ENCODE results near the gene C10orf90. TPM values are rescaled to one million over a fixed set of nuclear protein-coding genes. Genes with fewer than 3 reads are reported as not detected.

Gene C10orf90, protein sequence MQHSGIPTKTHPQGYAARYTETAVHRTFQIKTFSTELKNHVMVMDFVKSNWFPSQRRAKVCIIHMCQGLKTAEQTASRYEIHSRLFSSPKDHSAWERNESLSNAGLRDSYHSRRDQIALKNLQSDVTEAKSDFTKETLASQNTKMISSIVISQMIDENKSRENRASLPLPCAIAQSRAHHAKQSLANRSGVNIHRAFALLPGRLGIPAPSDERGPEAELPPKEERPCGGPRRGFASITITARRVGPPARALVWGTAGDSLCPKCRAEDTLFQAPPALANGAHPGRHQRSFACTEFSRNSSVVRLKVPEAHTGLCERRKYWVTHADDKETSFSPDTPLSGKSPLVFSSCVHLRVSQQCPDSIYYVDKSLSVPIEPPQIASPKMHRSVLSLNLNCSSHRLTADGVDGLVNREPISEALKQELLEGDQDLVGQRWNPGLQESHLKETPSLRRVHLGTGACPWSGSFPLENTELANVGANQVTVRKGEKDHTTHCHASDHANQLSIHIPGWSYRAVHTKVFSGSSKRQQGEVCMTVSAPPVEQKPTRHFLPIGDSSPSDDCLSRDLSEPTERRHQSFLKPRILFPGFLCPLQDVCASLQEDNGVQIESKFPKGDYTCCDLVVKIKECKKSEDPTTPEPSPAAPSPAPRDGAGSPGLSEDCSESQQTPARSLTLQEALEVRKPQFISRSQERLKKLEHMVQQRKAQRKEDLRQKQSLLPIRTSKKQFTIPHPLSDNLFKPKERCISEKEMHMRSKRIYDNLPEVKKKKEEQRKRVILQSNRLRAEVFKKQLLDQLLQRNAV
- total RNA-seq (2014; rRNA removed; shearing (Covaris generic); ENCODE audit: low replicate concordance) = not detected in 2 replicates

DNA sequence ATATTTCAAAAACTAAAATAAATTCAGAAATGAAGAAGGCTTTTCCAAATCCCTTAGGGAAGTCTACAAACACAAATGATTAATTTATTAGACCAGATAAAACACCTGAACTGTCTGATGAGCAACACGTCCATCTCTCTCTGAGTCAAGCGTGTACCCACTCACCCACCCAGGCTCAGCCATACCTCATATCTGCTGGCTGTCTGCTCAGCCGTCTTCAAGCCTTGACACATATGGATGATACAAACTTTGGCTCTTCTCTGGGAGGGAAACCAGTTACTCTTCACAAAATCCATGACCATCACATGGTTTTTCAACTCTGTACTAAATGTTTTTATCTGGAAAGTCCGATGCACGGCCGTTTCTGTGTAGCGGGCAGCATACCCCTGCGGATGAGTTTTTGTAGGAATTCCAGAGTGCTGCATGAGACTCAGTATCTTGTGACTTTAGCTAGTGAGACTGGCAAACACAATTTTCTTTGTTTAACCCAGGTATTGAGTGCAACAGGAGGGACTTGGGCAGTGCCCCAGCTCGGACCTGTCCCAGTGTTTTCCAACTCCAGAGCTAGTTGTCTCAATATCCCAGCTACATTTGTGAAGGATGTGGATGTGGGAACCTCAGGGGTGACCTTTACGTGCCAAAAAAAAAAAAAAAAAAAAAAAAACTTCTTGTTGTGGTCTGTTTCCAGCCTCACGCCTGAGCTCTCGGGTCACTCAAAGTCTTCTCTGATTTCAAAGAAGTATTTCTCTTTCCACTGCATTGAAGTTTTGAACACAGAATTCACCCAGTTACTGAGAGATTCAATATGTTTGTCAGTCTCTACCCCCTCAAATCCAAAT lies at the start of gene C10orf90:
Gene C10orf90, minus strand, starts transcription at position 638 of the 839 bp plus-strand sequence. Its CDS starts 213 bp downstream, at position 425.
- Histone ChIP-seq H3K9me3 (no peaks in the 10 kb centered on the region), H3K36me3 (no peaks in the 10 kb centered on the region), H3K4me3 (no peak within 1 kb of the TSS), H3K27me3 (no peaks in the 10 kb centered on the region)
- no peak for DNase-seq

DNA sequence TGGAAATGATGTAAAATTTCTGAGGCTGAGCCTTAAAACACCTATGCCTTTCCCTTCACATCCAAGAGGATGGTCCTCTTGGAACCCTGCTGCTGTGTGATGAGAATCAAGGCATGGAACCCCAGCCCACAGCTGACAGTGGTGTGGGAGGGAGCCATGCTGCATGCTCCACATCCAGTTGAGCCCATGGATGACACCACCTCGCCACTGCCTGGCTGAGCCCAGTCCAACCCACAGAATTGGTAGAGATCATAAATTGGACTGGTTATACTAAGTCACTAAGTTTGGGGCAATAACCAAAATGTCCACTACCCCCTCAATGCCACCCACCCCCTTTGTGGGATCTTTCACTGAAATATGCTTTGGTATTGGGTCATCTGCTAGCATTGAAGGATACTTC lies 45.9 kb upstream of the C10orf90 start:
- H3K4me3 ChIP-seq = no peak overlapping the region
- DNase-seq = no peak
- no peaks in the 10 kb centered on the region for H3K36me3 ChIP-seq
- H3K27me3 ChIP-seq = peaks cover 8% of the 10 kb centered on the region
- H3K9me3 ChIP-seq = no peaks in the 10 kb centered on the region

DNA sequence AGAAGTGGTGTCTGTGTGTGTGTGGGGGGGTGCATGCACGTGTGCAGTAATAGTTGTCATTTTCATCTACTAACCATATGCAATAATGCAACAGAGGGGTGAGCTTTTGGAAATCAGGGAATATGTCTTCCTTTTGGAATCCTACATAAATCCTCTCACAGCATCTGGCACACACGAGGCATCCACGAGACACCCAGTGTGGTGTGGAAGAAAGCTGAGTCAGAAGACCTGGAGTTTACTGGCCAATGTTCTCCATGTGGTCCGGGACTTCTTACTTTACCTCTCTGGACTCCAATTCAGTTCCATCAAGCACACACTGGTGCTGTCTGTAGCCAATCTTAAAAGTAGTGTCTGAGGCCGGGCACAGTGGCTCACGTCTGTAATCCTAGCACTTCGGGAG lies 43.1 kb upstream of the C10orf90 start:
- DNase-seq = no peak
- H3K9me3 ChIP-seq = no peaks in the 10 kb centered on the region
- H3K27me3 ChIP-seq = peaks cover 2% of the 10 kb centered on the region; the same call in 1 of the 2 replicates

DNA sequence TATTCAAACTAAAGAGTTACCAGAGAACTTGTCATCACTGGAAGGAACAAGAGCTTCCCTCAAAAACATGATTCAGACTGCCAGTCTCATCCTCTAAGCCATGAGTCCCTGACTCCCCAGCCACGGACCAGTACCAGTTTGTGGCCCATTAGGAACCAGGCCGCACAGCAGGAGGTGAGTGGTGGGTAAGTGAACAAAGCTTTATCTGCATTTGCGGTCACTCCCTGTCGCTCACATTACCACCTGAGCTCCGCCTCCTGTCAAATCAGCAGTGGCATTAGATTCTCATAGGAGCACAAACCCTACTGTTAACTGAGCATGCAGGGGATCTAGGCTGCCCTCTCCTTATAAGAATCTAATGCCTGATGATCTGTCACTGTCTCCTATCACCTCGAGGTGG lies 42.2 kb upstream of the C10orf90 start:
- no peak for DNase-seq
- peaks cover 2% of the 10 kb centered on the region; the same call in 1 of the 2 replicates for H3K27me3 ChIP-seq

More for the DNA sequence above, 43.1 kb upstream of the C10orf90 start:
- H3K4me3 ChIP-seq = no peak overlapping the region
- no peaks in the 10 kb centered on the region for H3K36me3 ChIP-seq

DNA sequence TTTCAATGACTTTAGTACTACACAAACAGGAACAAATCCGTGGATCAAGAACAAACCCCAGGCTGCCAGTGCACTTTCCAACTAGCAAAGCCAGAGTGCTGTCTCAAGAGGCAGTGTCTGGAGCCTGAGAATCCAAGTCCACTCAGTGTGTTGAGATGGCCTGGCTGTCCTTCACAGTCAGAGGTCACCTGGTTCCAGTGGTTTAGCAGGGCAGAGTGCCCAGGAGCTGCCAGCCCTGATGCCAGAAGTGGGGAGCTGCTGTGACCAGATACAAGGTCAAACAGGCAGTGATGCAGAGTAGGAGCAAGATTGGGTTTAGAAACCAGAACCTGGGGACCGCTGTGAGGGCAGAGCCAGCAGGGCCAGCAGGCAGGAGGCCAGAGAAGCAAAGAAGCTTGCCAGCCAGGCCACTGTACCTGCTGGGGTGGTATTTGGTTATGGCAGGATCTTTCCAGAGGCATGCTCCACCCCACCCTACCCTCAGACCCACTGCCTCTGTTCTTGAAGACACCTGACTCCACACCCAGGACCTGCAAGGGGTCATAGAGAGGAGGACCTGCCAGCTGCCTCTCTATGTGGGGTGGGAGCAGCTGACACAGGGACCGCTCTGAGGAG lies 35.6 kb upstream of the C10orf90 start:
- Histone ChIP-seq H3K9me3 (no peaks in the 10 kb centered on the region), H3K36me3 (no peaks in the 10 kb centered on the region), H3K4me3 (no peak overlapping the region), H3K27me3 (no peaks in the 10 kb centered on the region)
- no peak for DNase-seq

More for the DNA sequence above, 42.2 kb upstream of the C10orf90 start:
- H3K36me3 ChIP-seq = no peaks in the 10 kb centered on the region
- H3K9me3 ChIP-seq = no peaks in the 10 kb centered on the region
- no peak overlapping the region for H3K4me3 ChIP-seq

DNA sequence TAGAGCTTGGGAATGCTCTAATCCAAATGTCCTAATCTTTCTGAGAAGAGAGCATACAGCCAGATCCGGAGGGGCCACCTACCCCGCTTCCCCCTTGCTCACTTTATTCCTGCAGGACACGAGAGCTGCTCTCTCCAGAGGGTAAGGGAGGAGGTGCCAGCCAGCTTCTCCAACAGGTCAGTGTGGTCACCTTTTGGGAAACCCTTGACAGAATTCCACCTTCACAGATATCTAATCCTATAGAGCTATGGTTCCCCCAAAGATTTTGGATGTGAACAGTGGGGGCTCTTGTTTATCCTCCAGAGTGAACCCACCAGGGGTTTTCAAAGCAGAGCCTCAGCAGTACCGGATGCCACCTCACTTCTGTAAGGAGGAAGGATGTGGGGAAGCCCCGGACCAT lies 34.6 kb upstream of the C10orf90 start:
- Histone ChIP-seq H3K4me3 (no peak overlapping the region), H3K9me3 (no peaks in the 10 kb centered on the region), H3K36me3 (no peaks in the 10 kb centered on the region), H3K27me3 (no peaks in the 10 kb centered on the region)
- no peak for DNase-seq

DNA sequence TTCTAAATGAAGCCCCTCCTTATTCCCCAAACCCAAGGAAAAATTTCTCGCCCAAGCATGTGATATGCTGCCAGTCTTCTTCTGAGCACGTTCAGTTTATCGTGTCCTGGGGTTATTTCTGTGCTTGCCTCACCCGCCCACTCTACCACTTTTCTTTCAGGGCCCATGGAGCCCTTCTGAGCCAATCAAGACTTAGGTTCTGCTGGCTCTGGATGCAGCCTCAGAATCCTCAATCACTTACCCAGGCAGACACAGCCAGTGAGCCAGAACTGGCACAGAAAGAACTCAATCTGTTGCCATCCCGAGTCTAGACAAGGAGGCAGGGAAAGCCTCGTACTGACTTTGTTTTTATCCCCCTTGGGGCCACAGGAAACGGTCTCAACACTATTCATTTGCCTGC lies 34.2 kb upstream of the C10orf90 start:
- Histone ChIP-seq H3K9me3 (no peaks in the 10 kb centered on the region), H3K4me3 (no peak overlapping the region), H3K36me3 (no peaks in the 10 kb centered on the region), H3K27me3 (no peaks in the 10 kb centered on the region)
- DNase-seq = no peak

DNA sequence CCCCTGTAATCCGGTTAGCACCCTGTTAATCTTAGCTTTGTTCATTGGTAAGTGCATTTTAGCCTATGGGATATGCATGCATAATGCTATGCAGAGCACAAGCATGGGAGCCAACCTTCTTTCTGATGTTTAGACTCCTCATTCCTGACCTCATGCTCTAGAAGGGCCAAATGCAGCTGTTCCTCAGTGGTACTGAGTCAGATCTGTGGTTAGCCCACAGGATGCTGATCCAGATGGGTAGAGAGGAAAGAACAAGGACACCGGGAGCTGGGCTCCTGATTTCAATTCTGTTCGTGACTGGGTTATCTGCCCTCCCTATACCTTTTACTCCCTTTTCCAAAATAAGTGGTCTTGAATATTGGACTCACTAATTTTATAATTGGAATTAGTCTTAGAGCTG lies 31.7 kb upstream of the C10orf90 start:
- Histone ChIP-seq H3K27me3 (no peaks in the 10 kb centered on the region), H3K4me3 (no peak overlapping the region), H3K9me3 (no peaks in the 10 kb centered on the region), H3K36me3 (no peaks in the 10 kb centered on the region)
- DNase-seq = peak; percentile 32

DNA sequence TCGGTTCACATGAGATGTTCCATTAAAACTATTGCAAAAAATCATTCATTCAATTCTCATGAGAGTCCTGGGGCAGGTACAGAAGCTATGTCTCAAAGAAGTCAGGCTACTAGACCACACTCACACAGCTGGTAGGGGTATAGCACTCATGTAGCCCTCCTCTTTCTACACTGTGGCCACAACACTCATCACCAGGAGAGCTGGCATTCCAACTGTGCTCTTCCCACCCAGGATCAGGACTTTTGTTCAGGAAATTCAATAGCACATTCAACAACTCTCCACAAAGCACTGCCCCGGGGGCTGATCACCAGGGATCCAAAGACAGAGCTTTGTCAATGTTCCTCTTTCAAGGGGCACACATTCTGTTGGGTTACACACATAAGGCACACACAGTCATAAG lies 31.0 kb upstream of the C10orf90 start:
- no peak for DNase-seq
- Histone ChIP-seq H3K27me3 (no peaks in the 10 kb centered on the region), H3K4me3 (no peak overlapping the region), H3K9me3 (no peaks in the 10 kb centered on the region), H3K36me3 (no peaks in the 10 kb centered on the region)

DNA sequence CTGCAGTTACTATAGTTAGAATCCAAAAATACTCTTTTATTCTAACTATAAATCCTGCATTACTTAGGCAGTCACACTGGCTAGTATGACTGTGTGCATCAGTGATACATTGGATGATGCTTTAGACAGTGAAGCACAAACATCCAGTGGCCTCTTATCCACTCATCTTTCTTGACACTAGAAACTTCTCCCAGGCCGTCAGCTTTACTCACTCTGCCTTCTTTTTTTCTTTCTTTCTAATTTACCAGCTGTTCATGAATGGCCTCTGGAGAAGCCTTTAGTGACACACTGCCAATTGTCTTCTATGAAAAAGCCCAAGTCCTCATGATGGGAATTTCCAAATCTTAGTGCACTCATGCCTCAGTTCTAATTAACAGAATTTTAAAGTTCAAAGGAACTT lies 26.2 kb upstream of the C10orf90 start:
- Histone ChIP-seq H3K9me3 (peaks cover 12% of the 10 kb centered on the region), H3K4me3 (no peak overlapping the region), H3K36me3 (no peaks in the 10 kb centered on the region), H3K27me3 (no peaks in the 10 kb centered on the region)
- no peak for DNase-seq

DNA sequence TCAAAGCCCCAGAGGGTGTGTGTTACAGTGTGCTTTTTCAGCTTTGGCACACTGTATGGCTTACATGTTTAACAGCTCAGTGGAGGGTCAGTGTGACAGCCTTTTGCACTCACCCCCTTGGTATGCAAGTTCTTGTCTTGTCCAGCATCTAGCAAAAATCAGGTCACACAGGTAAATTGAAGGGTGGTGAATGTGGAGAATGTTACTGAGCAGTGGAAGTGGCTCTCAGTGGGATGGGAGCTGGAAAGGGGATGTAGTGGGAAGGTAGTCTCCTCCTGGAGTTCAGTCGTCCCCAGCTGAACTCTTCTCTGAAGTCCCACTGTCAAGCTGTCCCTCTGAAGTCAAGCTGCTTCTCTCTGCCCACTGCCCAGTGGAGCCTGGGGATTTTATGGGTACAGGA lies 21.0 kb upstream of the C10orf90 start:
- no peak for DNase-seq
- H3K36me3 ChIP-seq = no peaks in the 10 kb centered on the region
- H3K4me3 ChIP-seq = no peak overlapping the region
- H3K27me3 ChIP-seq = no peaks in the 10 kb centered on the region
- H3K9me3 ChIP-seq = peaks cover 12% of the 10 kb centered on the region

DNA sequence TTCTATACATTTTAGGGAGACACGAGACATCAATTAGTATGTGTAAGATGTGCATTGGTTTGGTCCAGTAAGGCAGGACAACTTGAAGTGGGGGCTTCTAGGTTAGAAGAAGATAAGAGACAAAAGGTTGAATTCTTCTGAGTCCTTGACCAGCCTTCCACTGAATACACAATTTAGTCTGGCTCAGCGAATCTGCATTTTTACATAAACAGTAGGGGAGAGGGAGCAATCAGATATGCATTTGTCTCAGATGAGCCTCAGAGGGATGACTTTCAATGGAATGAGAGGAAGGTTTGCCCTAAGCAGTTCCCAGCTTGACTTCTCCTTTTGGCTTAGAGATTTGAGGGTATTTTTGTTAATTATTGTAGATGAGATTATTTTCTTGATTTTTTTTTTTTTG lies 20.0 kb upstream of the C10orf90 start:
- no peak for DNase-seq
- no peak overlapping the region for H3K4me3 ChIP-seq
- peaks cover 12% of the 10 kb centered on the region for H3K9me3 ChIP-seq
- H3K27me3 ChIP-seq = no peaks in the 10 kb centered on the region
- no peaks in the 10 kb centered on the region for H3K36me3 ChIP-seq

DNA sequence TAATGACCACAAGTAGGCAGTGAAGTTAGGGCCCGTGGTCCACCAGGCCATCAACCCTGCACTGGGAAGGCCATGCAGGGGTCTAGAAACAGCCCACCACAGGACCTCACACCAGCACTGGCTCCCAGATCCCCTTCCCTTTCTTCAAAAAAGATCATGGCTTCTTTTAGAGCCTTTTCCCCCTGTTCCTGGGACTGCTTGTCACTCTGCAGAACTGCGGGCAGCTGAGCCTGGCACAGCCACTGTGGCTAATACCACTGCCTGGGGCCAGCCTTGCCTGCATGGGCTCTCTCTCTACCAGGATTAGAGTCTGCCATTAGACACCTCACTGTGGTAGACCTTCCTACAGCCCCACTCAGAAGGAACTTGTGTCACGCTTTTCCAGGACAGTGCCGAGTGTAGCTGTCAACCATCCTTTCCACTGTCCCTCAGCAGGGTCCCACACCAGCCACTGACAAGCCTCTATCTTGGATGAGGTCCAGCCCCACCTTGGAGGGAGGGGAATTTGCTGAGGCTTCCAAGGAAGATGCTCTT lies 19.0 kb upstream of the C10orf90 start:
- H3K36me3 ChIP-seq = no peaks in the 10 kb centered on the region
- peaks cover 11% of the 10 kb centered on the region for H3K9me3 ChIP-seq
- DNase-seq = no peak
- no peak overlapping the region for H3K4me3 ChIP-seq
- H3K27me3 ChIP-seq = no peaks in the 10 kb centered on the region

DNA sequence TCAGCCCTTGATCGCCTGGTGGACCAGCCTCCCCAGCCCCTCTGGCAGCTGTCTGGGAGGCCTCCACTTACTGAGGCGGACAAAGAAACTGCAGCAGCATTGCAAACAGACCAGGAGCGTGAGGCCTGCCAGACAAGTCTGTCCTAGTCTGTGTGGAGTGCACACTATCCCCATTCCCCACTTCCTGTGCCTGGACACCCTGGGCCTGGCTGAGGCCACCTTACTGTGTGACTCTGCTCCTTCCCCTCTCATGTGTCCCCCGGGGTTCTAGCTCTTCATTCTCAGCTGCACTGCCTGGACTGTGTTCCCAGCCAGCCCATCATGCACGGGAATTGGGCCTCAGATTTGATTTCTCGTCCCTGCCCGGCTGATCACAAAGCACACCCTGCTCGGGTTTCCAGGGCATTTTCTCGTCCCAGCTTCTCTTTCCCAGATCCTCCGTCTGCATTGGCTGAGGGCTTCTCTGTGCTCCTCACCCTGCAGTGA lies 16.7 kb upstream of the C10orf90 start:
- Histone ChIP-seq H3K36me3 (no peaks in the 10 kb centered on the region), H3K27me3 (no peaks in the 10 kb centered on the region), H3K9me3 (no peaks in the 10 kb centered on the region), H3K4me3 (no peak overlapping the region)
- DNase-seq = no peak

DNA sequence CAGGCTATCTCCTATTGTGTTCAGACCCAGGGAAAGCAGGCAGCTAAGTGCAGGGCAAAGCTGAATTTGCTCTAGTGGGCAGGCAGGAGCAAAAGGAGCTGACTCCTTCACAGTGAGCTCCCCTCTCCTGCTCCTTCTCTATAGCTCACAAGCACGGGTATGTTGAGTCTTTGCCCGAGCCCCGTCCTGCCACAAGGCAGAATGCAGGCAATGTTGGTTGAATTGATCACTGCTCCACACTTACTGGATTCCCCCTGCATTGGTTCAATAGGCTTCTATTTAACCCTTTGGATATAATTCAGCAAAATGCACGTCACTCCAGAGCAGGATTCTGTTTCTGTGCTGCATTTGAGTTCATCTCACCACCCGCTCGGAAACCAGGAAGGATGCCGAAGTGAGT lies 16.2 kb upstream of the C10orf90 start:
- H3K27me3 ChIP-seq = no peaks in the 10 kb centered on the region
- no peaks in the 10 kb centered on the region for H3K36me3 ChIP-seq
- no peak for DNase-seq
- H3K4me3 ChIP-seq = no peak overlapping the region
- no peaks in the 10 kb centered on the region for H3K9me3 ChIP-seq

DNA sequence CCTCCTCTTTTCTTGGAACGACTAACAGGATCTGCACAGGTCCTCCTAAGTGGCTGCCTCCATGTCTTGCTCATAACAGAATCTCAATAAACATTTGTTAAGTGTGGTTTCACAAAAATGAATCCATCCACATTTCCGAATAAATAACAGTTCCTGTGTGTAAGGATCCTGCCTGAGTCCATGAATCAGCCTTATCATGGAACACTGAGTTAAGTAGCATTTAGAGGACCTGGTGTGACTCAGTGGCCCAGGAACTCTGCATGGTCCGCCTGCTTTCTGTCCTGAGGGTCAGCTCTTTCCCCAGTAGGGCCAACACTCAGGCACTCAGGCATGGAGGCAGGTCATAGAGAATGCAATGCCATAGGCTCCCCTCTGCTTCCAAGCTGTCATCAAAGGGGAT lies 15.8 kb upstream of the C10orf90 start:
- no peaks in the 10 kb centered on the region for H3K36me3 ChIP-seq
- H3K9me3 ChIP-seq = no peaks in the 10 kb centered on the region
- no peak for DNase-seq
- no peaks in the 10 kb centered on the region for H3K27me3 ChIP-seq
- H3K4me3 ChIP-seq = no peak overlapping the region
